ENCODE data around the gene ZNF385A. TPM values are rescaled to one million over a fixed set of nuclear protein-coding genes. Genes with fewer than 3 reads are reported as not detected.
A peak's percentile ranks its signal among the peaks of the same experiment; 100 is the strongest.
"Not testable (repeated sequence)": the region's sequence is repeated elsewhere in the genome, so short reads cannot be mapped to it uniquely, and the experiment has no call there.

The ZNF385A gene
- total RNA-seq, 1 donor from 2014 or later: 7.1 TPM

- no peaks in the 10 kb centered on the region for H3K9me3 ChIP-seq (replicated peaks)
- no peaks in the 10 kb centered on the region for H3K27me3 ChIP-seq (ENCODE audit: low read depth)
- H3K27ac ChIP-seq (replicated peaks): no peak overlapping the region
- TF ChIP-seq CTCF (IDR thresholded peaks at IDR 0.05; ENCODE audit: borderline replicate concordance): no peak
- H3K36me3 ChIP-seq: no peaks in the 10 kb centered on the region
- no peak for DNase-seq
- intact Hi-C loops (cut with micrococcal nuclease): no loop called here
- H3K4me3 ChIP-seq: no peak overlapping the region
- peaks cover 77% of the 10 kb centered on the region for H3K4me1 ChIP-seq
These were observed 55.8 kb downstream of the ZNF385A start for GRCh38 chr12:54328595-54329337.

GRCh38 chr12:54325442-54326109 is 59.0 kb downstream of the ZNF385A start:
- Histone ChIP-seq H3K4me1 (peaks cover 56% of the 10 kb centered on the region), H3K27ac (replicated peaks) (peak overlapping the region; percentile 93), H3K4me3 (peak overlapping the region; percentile 98)
- DNase-seq; H3K9me3 ChIP-seq (replicated peaks); H3K36me3 ChIP-seq; H3K27me3 ChIP-seq (ENCODE audit: low read depth); intact Hi-C loops (cut with micrococcal nuclease): not testable (repeated sequence)

- Histone ChIP-seq H3K27me3 (ENCODE audit: low read depth) (no peaks in the 10 kb centered on the region), H3K27ac (replicated peaks) (peak within 1 kb of the TSS; percentile 93), H3K36me3 (no peaks in the 10 kb centered on the region), H3K4me3 (peak within 1 kb of the TSS; percentile 98), H3K9me3 (replicated peaks) (no peaks in the 10 kb centered on the region), H3K4me1 (peaks cover 49% of the 10 kb centered on the region)
- TF ChIP-seq CTCF (IDR thresholded peaks at IDR 0.05; ENCODE audit: borderline replicate concordance): peak; percentile 76
- DNase-seq: peak; percentile 92
- intact Hi-C loops (cut with micrococcal nuclease): no loop called here
These were observed 59.7 kb downstream of the ZNF385A start, which contains the start of gene COPZ1 for GRCh38 chr12:54324617-54325441. TSS of gene COPZ1 (plus strand) at chr12:54325131. CDS start at chr12:54325164, 33 bp downstream.

DNA sequence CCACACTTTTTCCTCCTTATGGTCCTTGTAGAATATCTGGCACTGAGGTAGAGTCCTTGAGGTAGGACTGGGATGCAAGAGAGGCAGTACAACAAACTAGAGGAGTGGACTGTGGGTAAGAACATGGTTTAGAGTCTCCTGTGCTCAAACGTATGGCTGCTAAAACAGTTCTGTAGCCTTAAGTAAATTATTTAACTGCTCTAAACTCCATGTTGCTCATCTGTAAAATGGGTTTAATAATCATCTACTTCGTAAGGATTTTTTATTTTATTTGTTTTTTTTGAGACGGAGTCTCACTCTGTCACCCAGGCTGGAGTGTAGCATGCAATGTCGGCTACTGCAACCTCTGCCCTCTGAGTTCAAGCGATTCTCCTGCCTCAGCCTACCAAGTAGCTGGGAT is 63.2 kb downstream of the ZNF385A start:
- no peak for DNase-seq
- H3K36me3 ChIP-seq: no peaks in the 10 kb centered on the region
- intact Hi-C loops (cut with micrococcal nuclease): no loop called here
- TF ChIP-seq CTCF (IDR thresholded peaks at IDR 0.05; ENCODE audit: borderline replicate concordance): no peak
- no peaks in the 10 kb centered on the region for H3K9me3 ChIP-seq (replicated peaks)
- H3K27ac ChIP-seq (replicated peaks): no peak overlapping the region
- H3K27me3 ChIP-seq (ENCODE audit: low read depth): no peaks in the 10 kb centered on the region
- H3K4me3 ChIP-seq: no peak overlapping the region
- peaks cover 17% of the 10 kb centered on the region for H3K4me1 ChIP-seq

Small RNA genes within 50 kb of the gene (microRNA-seq; reads per million reads assigned to microRNA genes)
- 339 reads per million, percentile 70 among the genes with 10 or more reads in this experiment for gene MIR148B

Other genes with a start within 250 kb of the ZNF385A start
- 16.2 TPM for gene SMUG1, start 195.7 kb downstream of the ZNF385A start, total RNA-seq
- gene CBX5, start 104.6 kb downstream of the ZNF385A start, total RNA-seq: 44.1 TPM
- gene HNRNPA1, start 104.0 kb downstream of the ZNF385A start, total RNA-seq: 423 TPM
- gene NFE2, start 83.7 kb downstream of the ZNF385A start, total RNA-seq: 0.71 TPM
- 110 TPM for gene COPZ1, start 59.6 kb downstream of the ZNF385A start, total RNA-seq
- not detected for gene GPR84, start 20.2 kb downstream of the ZNF385A start, total RNA-seq
- 55.3 TPM for gene ITGA5, start 34.5 kb upstream of the ZNF385A start, total RNA-seq
- gene GTSF1, start 88.9 kb upstream of the ZNF385A start, total RNA-seq: not detected
- gene NCKAP1L, start 113.0 kb upstream of the ZNF385A start, total RNA-seq: 7.5 TPM
- gene PDE1B, start 164.9 kb upstream of the ZNF385A start, total RNA-seq: 1.8 TPM
- 75.0 TPM for gene PPP1R1A, start 203.9 kb upstream of the ZNF385A start, total RNA-seq

All from left ventricle myocardium inferior (tissue), 1 donor.